GM23338 (cell line): ENCODE results near the gene LMLN. TPM values are rescaled to one million over a fixed set of nuclear protein-coding genes. Genes with fewer than 3 reads are reported as not detected.

ENCODE experiments used
- ATAC-seq: fragments of 200-7000 bp; cut with Tn5 transposase; 3 replicates; pipeline ENCODE4 v1.9.1; 2020
- DNase-seq: peaks from one replicate; pipeline ENCODE4 v3.0.0-alpha.2; 2015; ENCODE audit warnings: low spot score
- H2AFZ ChIP-seq: fragments of 200-600 bp; sonication (generic); 2 replicates; pipeline ENCODE4 v1.8.0; 2016; ENCODE audit warnings: antibody characterized with exemption, mild to moderate bottlenecking, moderate library complexity
- H3F3A ChIP-seq: fragments of 200-600 bp; sonication (generic); replicated peaks from 2 replicates; pipeline ENCODE4 v1.8.0; 2017; ENCODE audit warnings: antibody characterized with exemption, mixed run types, low read depth
- H3K27ac ChIP-seq: fragments of 200-600 bp; sonication (generic); 2 replicates; pipeline ENCODE4 v1.6.1; 2016; ENCODE audit warnings: low read depth
- H3K27me3 ChIP-seq: fragments of 200-600 bp; sonication (generic); 2 replicates; pipeline ENCODE4 v1.8.0; 2016; ENCODE audit warnings: mild to moderate bottlenecking, mixed run types, moderate library complexity; ENCODE audit not compliant: insufficient read depth
- H3K36me3 ChIP-seq: fragments of 200-600 bp; sonication (generic); 2 replicates; pipeline ENCODE4 v1.8.0; 2016; ENCODE audit warnings: mild to moderate bottlenecking; ENCODE audit not compliant: insufficient read depth
- H3K4me1 ChIP-seq: fragments of 200-600 bp; sonication (generic); 2 replicates; pipeline ENCODE4 v1.8.0; 2016; ENCODE audit warnings: mild to moderate bottlenecking, moderate library complexity; ENCODE audit not compliant: insufficient read depth
- H3K4me2 ChIP-seq: fragments of 200-600 bp; sonication (generic); 2 replicates; pipeline ENCODE4 v1.7.1; 2017; ENCODE audit warnings: mixed run types
- H3K4me3 ChIP-seq: fragments of 200-600 bp; sonication (generic); 2 replicates; pipeline ENCODE4 v1.6.1; 2016; ENCODE audit warnings: mixed run types
- H3K79me2 ChIP-seq: fragments of 200-600 bp; sonication (generic); replicated peaks from 2 replicates; pipeline ENCODE4 v1.8.0; 2017; ENCODE audit warnings: mild to moderate bottlenecking; ENCODE audit not compliant: insufficient read depth
- H3K9me2 ChIP-seq: fragments of 200-600 bp; sonication (generic); 2 replicates; pipeline ENCODE4 v1.8.0; 2017; ENCODE audit not compliant: insufficient read depth
- H4K20me1 ChIP-seq: fragments of 200-600 bp; sonication (generic); replicated peaks from 2 replicates; pipeline ENCODE4 v1.8.0; 2017; ENCODE audit warnings: mild to moderate bottlenecking; ENCODE audit not compliant: insufficient read depth
- H3K27ac Mint-ChIP-seq: 2 replicates; pipeline ENCODE4 v1.8.0; 2020; ENCODE audit warnings: inconsistent platforms, mild to moderate bottlenecking, moderate library complexity, mixed read lengths
- H3K27me3 Mint-ChIP-seq: 3 replicates; pipeline ENCODE4 v1.8.0; 2022; ENCODE audit warnings: low read depth, mild to moderate bottlenecking, moderate library complexity, mixed read lengths, inconsistent platforms; ENCODE audit not compliant: insufficient read depth, poor library complexity
- H3K36me3 Mint-ChIP-seq: 3 replicates; pipeline ENCODE4 v1.8.0; 2021; ENCODE audit warnings: low read depth, mild to moderate bottlenecking, inconsistent platforms, moderate library complexity, mixed read lengths
- H3K4me1 Mint-ChIP-seq: 3 replicates; pipeline ENCODE4 v1.8.0; 2020; ENCODE audit warnings: mild to moderate bottlenecking, inconsistent platforms, mixed read lengths
- H3K4me3 Mint-ChIP-seq: 3 replicates; pipeline ENCODE4 v1.8.0; 2021; ENCODE audit warnings: moderate library complexity, mild to moderate bottlenecking, inconsistent platforms, mixed read lengths
- H3K9me3 Mint-ChIP-seq: 3 replicates; pipeline ENCODE4 v1.8.0; 2020; ENCODE audit warnings: moderate library complexity, mild to moderate bottlenecking, inconsistent platforms, mixed read lengths
- CREB1 ChIP-seq: fragments of 250-450 bp; sonication (Bioruptor Pico); IDR thresholded peaks from 2 replicates; pipeline ENCODE4 v1.5.0; 2020; ENCODE audit warnings: low read depth, mild to moderate bottlenecking, moderate library complexity
- CTCF ChIP-seq, 2 experiments: fragments of 200-600 bp in 1 of 2; sonication (generic) in 1 of 2; conservative IDR thresholded peaks; 2 replicates each; pipeline versions ENCODE4 v1.5.1 to v1.6.1; 2016 to 2017; ENCODE audit warnings: antibody characterized with exemption in 2 of 2, low read depth in 2 of 2, mild to moderate bottlenecking in 2 of 2, moderate library complexity in 1 of 2
- ETS1 ChIP-seq: IDR thresholded peaks from 2 replicates; pipeline ENCODE4 v1.6.1; 2016; ENCODE audit warnings: antibody characterized with exemption
- EZH2 ChIP-seq: fragments of 200-600 bp; sonication (generic); IDR thresholded peaks from one replicate; pipeline ENCODE4 v1.8.0; 2017; ENCODE audit warnings: antibody characterized with exemption, mild to moderate bottlenecking, low read depth; ENCODE audit not compliant: unreplicated experiment
- EZH2phosphoT487 ChIP-seq: fragments of 200-600 bp; sonication (generic); IDR thresholded peaks from one replicate; pipeline ENCODE4 v1.8.1; 2018; ENCODE audit warnings: antibody characterized with exemption; ENCODE audit not compliant: unreplicated experiment
- JUNB ChIP-seq: IDR thresholded peaks from one replicate; pipeline ENCODE4 v1.6.1; 2016; ENCODE audit warnings: antibody characterized with exemption; ENCODE audit not compliant: unreplicated experiment
- NANOG ChIP-seq: IDR thresholded peaks from 2 replicates; pipeline ENCODE4 v1.6.1; 2016; ENCODE audit warnings: antibody characterized with exemption, borderline replicate concordance
- POLR2AphosphoS5 ChIP-seq: IDR thresholded peaks from 2 replicates; pipeline ENCODE4 v1.6.1; 2016; ENCODE audit warnings: antibody characterized with exemption, low read depth
- REST ChIP-seq: IDR thresholded peaks from one replicate; pipeline ENCODE4 v1.6.1; 2018; ENCODE audit warnings: antibody characterized with exemption; ENCODE audit not compliant: unreplicated experiment
- STAT1 ChIP-seq: IDR thresholded peaks from one replicate; pipeline ENCODE4 v1.6.1; 2016; ENCODE audit warnings: antibody characterized with exemption; ENCODE audit not compliant: unreplicated experiment
- ZNF114 ChIP-seq: fragments of 250-450 bp; sonication (Bioruptor Pico); IDR thresholded peaks from 2 replicates; pipeline ENCODE4 v1.5.0; 2020; ENCODE audit warnings: mild to moderate bottlenecking, moderate library complexity
- ZNF331 ChIP-seq: fragments of 250-450 bp; sonication (Bioruptor Pico); IDR thresholded peaks from 2 replicates; pipeline ENCODE4 v1.5.0; 2020; ENCODE audit warnings: low read depth, mild to moderate bottlenecking, moderate library complexity
- ZNF462 ChIP-seq: fragments of 250-450 bp; sonication (Bioruptor Pico); IDR thresholded peaks from 2 replicates; pipeline ENCODE4 v1.5.0; 2020; ENCODE audit warnings: mild to moderate bottlenecking, moderate library complexity
- polyA plus RNA-seq: library from polyadenylated mRNA; unstranded; fragments of >200 nt; fragmentation: Nextera tagmentation; extraction: Ambion mirVana; gene quantifications from 2 replicates; pipeline ENCODE4 v1.2.1, GENCODE V29; 2016
- total RNA-seq: library from RNA; depleted of rRNA; stranded (reverse); fragments of >200 nt; shearing (Covaris generic); gene quantifications from 2 replicates; pipeline ENCODE4 v1.2.3, GENCODE V29; 2014

LMLN gene
- total and polyA plus RNA-seq, 2 experiments from 2014 or later = 2.3 to 4.3 TPM

- no peak overlapping the region for H3K4me3 Mint-ChIP-seq
- no peaks in the 10 kb centered on the region for H3K27me3 ChIP-seq
- peaks cover 6% of the 10 kb centered on the region; the same call in 1 of the 2 replicates for H3K4me1 ChIP-seq
- H3K27ac ChIP-seq = no peak overlapping the region
- H3K9me2 ChIP-seq = no peaks in the 10 kb centered on the region
- H3K36me3 ChIP-seq = no peaks in the 10 kb centered on the region
- no peaks in the 10 kb centered on the region for H3F3A ChIP-seq
- H3K4me1 Mint-ChIP-seq = no peaks in the 10 kb centered on the region; the same call in 2 of the 3 replicates
- no peak overlapping the region for H3K27ac Mint-ChIP-seq
- no peak overlapping the region for H2AFZ ChIP-seq
- no peak for DNase-seq
- no peaks in the 10 kb centered on the region for H3K9me3 Mint-ChIP-seq
- H3K4me3 ChIP-seq = no peak overlapping the region
- no peak for ATAC-seq
- peaks cover 6% of the 10 kb centered on the region for H3K36me3 Mint-ChIP-seq
- H4K20me1 ChIP-seq = no peaks in the 10 kb centered on the region
- H3K27me3 Mint-ChIP-seq = peaks cover 4% of the 10 kb centered on the region
- H3K4me2 ChIP-seq = no peak overlapping the region
- no peaks in the 10 kb centered on the region for H3K79me2 ChIP-seq
- no peak for TF ChIP-seq ZNF331 (CRISPR knock-in tag)
- no peak for TF ChIP-seq EZH2
- TF ChIP-seq CREB1 (CRISPR knock-in tag) = no peak
- TF ChIP-seq ZNF462 = no peak
- TF ChIP-seq ZNF114 = no peak
- TF ChIP-seq CTCF (conservative IDR thresholded peaks at IDR 0.05; ENCODE audit: low read depth in 2 of 2) = no peak
- no peak for TF ChIP-seq JUNB
- TF ChIP-seq REST = no peak
- no peak for TF ChIP-seq EZH2phosphoT487
- TF ChIP-seq STAT1 = no peak
- TF ChIP-seq ETS1 = no peak
- TF ChIP-seq POLR2AphosphoS5 = no peak
- no peak for TF ChIP-seq NANOG
Observed at GRCh38 chr3:198043119-198043518, 83.1 kb downstream of the LMLN start.
